Upper lobe of right lung (tissue), 1 donor: ENCODE measurements around the gene EIF5B. TPM values are rescaled to one million over a fixed set of nuclear protein-coding genes. Genes with fewer than 3 reads are reported as not detected.
"Not testable (repeated sequence)": the region's sequence is repeated elsewhere in the genome, so short reads cannot be mapped to it uniquely, and the experiment has no call there.

Experiments used
- ATAC-seq: fragments of 200-7000 bp; cut with Tn5 transposase; one replicate; pipeline ENCODE4 v1.9.1; 2020; ENCODE audit warnings: mild to moderate bottlenecking, moderate library complexity
- DNase-seq: peaks from one replicate; pipeline ENCODE4 v3.0.0-alpha.2; 2020
- H3K27ac ChIP-seq: fragments of 200-600 bp; one replicate; pipeline ENCODE4 v1.8.0; 2022
- H3K27me3 ChIP-seq: fragments of 200-600 bp; one replicate; pipeline ENCODE4 v1.8.0; 2022; ENCODE audit warnings: mild to moderate bottlenecking
- H3K36me3 ChIP-seq: fragments of 200-600 bp; one replicate; pipeline ENCODE4 v1.8.0; 2022
- H3K4me1 ChIP-seq: fragments of 200-600 bp; one replicate; pipeline ENCODE4 v1.8.0; 2022
- H3K4me3 ChIP-seq: fragments of 200-600 bp; one replicate; pipeline ENCODE4 v1.8.0; 2022; ENCODE audit warnings: mild to moderate bottlenecking
- H3K9me3 ChIP-seq: fragments of 200-600 bp; one replicate; pipeline ENCODE4 v1.8.0; 2022
- intact Hi-C: fragments of 100-400 bp; cut with DNase I; formaldehyde crosslinking; loops from one replicate; pipeline ENCODE4 v1.11.0; 2022
- total RNA-seq: library from RNA; stranded (reverse); fragmentation: NEBNext Ultra II Directional; extraction: Animal tissue kit (Norgen Biotek cat#: 25700); gene quantifications from one replicate; pipeline ENCODE4 v1.2.1, GENCODE V29; 2021
- TF ChIP-seq, protein P1 (sequence below): fragments of 200-600 bp; IDR thresholded peaks from one replicate; pipeline ENCODE4 v1.8.0; 2022; ENCODE audit warnings: antibody characterized with exemption
- donor health status: DM: no; HTN: yes; CAD: no; lungs with severe emphysema.

EIF5B gene
- total RNA-seq, 1 donor from 2014 or later: 30.4 TPM

DNA sequence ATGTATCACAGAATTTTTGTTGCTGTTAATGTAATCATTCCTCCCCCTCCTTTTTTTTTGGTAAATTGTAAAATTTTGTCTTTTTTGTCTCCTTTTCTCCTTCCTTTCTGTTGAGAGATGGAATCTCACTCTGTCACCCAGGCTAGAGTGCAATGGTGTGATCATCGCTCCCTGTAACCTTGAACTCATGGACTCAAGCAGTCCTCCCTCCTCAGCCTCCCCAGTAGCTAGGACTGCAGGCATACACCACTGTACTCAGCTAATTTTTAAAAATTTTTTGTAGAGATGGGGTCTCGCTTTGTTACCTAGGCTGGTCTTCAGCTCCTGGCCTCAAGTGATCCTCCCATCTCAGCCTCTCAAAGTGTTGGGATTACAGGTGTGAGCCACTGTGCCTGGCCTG, 5.3 kb downstream of the EIF5B start:
- Histone ChIP-seq H3K4me3 (no peak overlapping the region), H3K36me3 (no peaks in the 10 kb centered on the region), H3K4me1 (peaks cover 8% of the 10 kb centered on the region), H3K9me3 (no peaks in the 10 kb centered on the region), H3K27me3 (no peaks in the 10 kb centered on the region), H3K27ac (no peak overlapping the region)
- intact Hi-C loops: no loop called here
- ATAC-seq (no peak), DNase-seq (no peak)
- TF ChIP-seq, protein P1, sequence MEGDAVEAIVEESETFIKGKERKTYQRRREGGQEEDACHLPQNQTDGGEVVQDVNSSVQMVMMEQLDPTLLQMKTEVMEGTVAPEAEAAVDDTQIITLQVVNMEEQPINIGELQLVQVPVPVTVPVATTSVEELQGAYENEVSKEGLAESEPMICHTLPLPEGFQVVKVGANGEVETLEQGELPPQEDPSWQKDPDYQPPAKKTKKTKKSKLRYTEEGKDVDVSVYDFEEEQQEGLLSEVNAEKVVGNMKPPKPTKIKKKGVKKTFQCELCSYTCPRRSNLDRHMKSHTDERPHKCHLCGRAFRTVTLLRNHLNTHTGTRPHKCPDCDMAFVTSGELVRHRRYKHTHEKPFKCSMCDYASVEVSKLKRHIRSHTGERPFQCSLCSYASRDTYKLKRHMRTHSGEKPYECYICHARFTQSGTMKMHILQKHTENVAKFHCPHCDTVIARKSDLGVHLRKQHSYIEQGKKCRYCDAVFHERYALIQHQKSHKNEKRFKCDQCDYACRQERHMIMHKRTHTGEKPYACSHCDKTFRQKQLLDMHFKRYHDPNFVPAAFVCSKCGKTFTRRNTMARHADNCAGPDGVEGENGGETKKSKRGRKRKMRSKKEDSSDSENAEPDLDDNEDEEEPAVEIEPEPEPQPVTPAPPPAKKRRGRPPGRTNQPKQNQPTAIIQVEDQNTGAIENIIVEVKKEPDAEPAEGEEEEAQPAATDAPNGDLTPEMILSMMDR: no peak

DNA sequence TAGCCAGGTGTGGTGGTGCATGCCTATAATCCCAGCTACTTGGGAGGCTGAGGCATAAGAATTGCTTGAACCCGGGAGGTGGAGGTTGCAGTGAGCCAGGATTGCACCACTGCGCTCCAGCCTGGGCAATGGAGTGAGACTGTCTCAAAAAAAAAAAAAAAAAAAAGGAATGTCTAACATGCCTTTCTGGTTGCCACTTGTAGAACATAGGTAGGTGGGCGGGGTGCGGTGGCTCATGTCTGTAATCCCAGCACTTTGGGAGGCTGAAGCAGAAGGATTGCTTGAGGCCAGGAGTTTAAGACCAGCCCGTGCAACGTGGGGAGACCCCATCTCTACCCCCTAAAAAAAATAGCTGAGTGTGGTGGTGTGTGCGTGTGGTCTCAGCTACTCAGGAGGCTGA, 8.3 kb downstream of the EIF5B start:
- DNase-seq, H3K27ac ChIP-seq, H3K4me3 ChIP-seq, H3K9me3 ChIP-seq, H3K4me1 ChIP-seq, H3K27me3 ChIP-seq, intact Hi-C loops, H3K36me3 ChIP-seq, ATAC-seq: not testable (repeated sequence)

DNA sequence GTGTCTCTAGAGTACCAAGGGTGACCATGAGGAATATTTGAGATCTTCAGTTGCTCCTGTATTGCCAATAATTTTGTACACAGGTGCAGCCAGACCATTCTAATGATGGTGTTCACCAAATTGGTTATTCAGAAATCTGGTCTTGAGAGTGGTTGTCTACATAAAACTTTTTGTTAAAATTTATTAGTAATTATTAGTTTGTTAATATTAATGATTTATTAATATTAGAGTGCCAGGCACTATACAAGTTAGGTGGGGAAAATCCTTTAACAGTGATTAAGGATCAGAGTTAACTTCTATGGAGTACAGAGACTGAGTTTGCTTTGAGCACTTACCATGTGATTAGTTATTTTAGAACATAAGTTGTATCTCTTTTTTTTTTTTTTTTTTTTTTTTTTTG, 9.0 kb downstream of the EIF5B start:
- ATAC-seq (no peak), DNase-seq (no peak)
- Histone ChIP-seq H3K4me3 (no peak overlapping the region), H3K27ac (no peak overlapping the region), H3K27me3 (no peaks in the 10 kb centered on the region), H3K36me3 (no peaks in the 10 kb centered on the region), H3K9me3 (no peaks in the 10 kb centered on the region), H3K4me1 (peaks cover 4% of the 10 kb centered on the region)
- intact Hi-C loops: no loop called here
- TF ChIP-seq, protein P1: no peak

DNA sequence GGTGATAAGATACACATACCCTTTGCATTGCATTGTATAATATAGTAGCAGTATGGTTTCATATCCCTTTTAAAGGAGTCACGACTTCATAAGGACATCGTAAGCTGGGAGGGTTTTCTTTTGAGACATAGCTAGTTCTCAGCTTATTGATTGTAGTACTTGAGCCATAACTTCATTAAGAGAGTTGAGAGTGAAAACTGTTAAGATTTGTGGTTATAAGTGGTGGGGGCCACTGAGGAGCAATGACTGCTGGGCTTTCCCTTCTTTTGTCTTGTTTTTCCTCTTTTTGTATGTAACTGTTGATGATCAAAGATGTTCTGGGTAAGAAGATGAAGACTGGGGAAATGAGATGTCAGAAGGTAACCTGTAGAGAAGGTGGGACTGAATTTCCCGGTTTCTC, 11.0 kb downstream of the EIF5B start:
- DNase-seq (no peak), ATAC-seq (no peak)
- Histone ChIP-seq H3K27ac (no peak overlapping the region), H3K27me3 (no peaks in the 10 kb centered on the region), H3K36me3 (no peaks in the 10 kb centered on the region), H3K9me3 (no peaks in the 10 kb centered on the region), H3K4me1 (peaks cover 7% of the 10 kb centered on the region), H3K4me3 (no peak overlapping the region)
- TF ChIP-seq, protein P1: no peak
- intact Hi-C loops: no loop called here

- no peaks in the 10 kb centered on the region for H3K27me3 ChIP-seq
- TF ChIP-seq, protein P1: no peak
- H3K4me3 ChIP-seq: no peak overlapping the region
- H3K9me3 ChIP-seq: no peaks in the 10 kb centered on the region
- no peaks in the 10 kb centered on the region for H3K36me3 ChIP-seq
- no peak for DNase-seq
- H3K4me1 ChIP-seq: peaks cover 7% of the 10 kb centered on the region
- H3K27ac ChIP-seq: no peak overlapping the region
- no peak for ATAC-seq
- intact Hi-C loops: no loop called here
Measured at GRCh38 chr2:99350194-99350593, 13.0 kb downstream of the EIF5B start.

DNA sequence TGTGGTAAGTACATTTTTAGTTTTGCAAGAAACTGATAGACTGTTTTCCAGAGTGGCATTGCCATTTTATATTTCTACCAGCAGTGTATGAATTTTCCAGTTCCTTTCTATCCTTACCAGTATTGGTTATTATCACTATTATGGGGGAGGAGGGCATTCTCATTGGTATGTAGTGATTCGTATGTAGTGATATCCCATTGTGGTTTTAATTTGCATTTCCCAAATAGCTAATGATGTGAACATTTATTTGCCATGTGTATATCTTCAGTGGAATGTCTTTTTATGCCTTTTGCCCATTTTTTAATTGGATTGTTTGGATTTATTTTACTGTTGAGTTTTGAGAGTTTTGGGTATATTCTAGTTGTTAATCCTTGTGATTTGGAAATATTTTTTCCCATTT, 16.9 kb downstream of the EIF5B start:
- TF ChIP-seq, protein P1: no peak
- no peaks in the 10 kb centered on the region for H3K9me3 ChIP-seq
- no peak overlapping the region for H3K4me3 ChIP-seq
- no peak for ATAC-seq
- H3K4me1 ChIP-seq: peaks cover 7% of the 10 kb centered on the region
- H3K27me3 ChIP-seq: no peaks in the 10 kb centered on the region
- DNase-seq: no peak
- intact Hi-C loops: no loop called here
- H3K27ac ChIP-seq: no peak overlapping the region
- no peaks in the 10 kb centered on the region for H3K36me3 ChIP-seq

DNA sequence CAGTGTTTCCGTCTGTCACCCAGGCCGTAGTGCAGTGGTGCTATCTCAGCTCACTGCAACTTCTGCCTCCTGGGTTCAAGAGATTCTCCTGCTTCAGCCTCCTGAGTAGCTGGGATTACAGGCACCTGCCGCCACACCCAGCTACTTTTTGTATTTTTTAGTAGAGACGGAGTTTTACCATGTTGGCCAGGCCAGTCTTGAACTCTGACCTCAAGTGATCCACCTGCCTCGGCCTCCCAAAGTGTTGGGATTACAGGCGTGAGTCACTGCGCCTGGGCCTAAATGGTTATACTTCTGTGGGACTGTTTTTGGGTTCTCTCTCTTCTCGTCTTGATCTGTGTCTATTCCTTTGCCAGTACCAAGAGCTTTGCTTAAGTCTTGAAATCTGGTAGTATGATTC, 17.6 kb downstream of the EIF5B start:
- DNase-seq, H3K27me3 ChIP-seq, H3K27ac ChIP-seq, ATAC-seq, intact Hi-C loops, H3K9me3 ChIP-seq, H3K4me3 ChIP-seq, H3K36me3 ChIP-seq, H3K4me1 ChIP-seq: not testable (repeated sequence)
